RKO (cell line): Measurements from ENCODE around the gene RIC3.

Experiments used
- DNase-seq: peaks from one replicate; pipeline ENCODE4 v3.0.0-alpha.2; 2016; ENCODE audit warnings: low spot score

Gene RIC3

DNA sequence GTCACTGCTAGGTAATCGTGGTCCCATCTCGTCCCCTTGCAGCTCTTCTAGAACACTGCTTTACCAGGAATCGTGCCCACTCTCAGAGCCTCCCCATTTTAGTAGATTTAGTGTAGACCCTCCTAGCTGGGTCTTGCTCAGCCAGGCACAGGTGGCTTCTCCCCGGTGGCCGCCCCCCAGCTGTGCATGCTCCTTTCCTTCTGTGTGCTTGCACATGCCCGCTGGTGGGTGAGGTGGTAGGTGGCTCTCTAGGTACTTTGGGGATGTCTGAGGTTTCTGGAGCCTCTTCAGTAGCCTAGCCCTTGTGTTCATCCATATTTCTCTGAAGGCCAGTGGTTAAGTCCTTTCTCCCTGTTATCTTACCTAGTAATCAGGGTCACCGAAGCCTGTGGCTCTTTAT lies 82.3 kb downstream of the RIC3 start:
- DNase-seq, result no peak

DNA sequence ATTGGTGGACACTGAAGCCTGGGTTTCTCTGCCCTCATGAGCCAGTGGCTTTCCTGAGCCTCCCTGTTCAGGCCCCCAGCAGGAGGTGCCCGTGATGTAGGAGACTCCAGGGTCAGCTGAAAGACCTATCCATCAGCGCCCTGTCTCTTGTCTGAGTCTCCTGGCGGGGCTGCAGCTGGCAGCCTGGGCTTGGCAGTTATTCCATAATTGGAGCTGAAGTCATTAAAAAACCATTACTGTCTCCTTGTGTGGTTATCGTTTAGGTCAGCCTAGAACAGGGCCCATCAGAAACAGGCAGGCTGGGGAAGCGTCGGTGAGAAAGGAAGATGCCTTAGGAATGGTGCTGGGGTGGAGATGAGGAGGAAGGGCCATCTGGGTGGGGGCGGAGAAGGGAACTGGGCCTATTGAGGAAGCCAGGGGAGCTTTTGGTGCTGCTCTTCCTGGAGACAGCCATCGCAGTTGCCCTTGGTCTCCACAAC lies 82.8 kb downstream of the RIC3 start:
- no peak for DNase-seq

DNA sequence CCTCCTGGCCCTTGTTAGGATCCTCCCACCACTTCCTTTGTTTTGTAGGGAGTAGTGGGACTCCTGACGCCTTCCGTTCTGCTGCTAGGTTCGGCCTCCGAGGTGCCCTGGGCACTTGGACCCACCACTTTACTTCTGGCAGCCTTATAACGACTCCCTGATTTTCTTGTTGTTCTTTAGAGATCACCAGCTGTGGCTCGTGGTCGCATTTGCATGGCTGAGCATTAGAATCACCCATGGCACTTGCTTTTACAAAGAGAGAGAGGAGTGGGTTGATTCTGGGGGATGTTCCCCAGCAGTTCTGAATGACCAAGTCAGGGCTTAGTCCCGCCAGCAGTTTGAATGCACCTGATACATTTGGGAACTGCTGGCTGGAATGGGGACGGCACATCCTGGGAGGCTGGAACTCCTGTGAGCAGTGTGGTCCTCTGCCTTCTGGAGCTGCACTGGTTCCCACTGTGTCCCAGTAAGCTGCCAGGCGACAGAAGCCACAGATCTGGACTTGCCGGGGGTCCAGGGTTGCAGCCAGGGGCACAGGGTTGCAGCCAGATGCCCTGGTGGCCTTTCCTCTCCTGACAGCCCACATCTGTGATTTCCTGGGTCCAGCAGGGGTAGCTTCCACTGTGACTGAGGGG lies 83.7 kb downstream of the RIC3 start:
- no peak for DNase-seq

DNA sequence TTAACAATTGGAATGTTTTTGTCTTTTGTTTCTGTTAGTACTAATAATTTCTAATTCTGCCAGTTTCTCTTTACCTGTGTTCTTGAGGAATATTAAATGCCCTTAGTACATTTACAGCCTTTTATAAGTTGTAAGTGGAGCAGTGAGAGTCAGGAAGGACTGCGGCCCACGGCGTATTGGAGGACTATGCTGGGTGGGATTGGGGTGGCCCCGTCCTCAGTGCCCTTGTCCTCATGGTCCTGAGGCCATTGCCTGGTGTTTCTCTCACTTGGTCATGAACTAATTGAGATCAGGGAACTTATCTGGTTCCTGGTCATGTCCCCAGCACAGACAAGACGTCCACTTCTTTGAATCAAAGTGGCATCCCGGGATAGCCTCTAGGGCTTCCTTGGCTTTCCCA lies 84.5 kb downstream of the RIC3 start:
- no peak for DNase-seq

DNA sequence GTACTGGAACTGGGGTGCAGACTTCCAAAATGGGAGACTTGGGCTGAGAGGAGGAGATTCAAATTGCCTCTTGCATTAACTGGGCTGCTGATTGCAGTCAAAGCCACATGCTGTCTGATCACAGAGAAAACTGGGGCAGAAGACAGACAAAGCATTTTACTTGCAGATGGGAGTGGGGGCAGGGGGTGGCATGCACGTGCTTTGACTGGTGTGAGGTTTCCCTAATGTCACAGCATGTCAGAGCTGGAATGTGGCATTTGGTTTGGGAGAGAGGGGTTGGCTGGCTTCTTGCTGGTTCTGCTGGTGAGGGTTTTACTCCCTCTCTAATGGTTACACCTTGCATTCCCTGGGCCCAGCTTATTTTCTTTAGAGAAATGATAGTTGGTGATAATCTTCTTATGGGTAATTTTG lies 84.9 kb downstream of the RIC3 start:
- no peak for DNase-seq

DNA sequence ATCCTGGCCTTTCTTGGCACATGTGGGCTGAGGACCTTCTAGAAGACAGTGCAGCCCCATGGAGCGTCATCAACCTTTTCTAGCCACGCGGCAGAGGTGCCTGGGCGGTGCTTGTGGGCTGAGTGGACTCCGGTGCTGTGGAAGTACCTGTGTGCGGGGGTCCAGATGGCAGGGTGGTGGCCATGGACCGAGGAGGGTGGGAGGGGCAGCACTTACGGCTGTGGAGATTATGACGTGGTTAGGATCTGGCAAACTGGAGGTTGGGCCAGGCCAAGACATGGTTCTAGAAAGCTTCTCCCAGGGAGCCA lies 85.8 kb downstream of the RIC3 start:
- DNase-seq, result no peak

DNA sequence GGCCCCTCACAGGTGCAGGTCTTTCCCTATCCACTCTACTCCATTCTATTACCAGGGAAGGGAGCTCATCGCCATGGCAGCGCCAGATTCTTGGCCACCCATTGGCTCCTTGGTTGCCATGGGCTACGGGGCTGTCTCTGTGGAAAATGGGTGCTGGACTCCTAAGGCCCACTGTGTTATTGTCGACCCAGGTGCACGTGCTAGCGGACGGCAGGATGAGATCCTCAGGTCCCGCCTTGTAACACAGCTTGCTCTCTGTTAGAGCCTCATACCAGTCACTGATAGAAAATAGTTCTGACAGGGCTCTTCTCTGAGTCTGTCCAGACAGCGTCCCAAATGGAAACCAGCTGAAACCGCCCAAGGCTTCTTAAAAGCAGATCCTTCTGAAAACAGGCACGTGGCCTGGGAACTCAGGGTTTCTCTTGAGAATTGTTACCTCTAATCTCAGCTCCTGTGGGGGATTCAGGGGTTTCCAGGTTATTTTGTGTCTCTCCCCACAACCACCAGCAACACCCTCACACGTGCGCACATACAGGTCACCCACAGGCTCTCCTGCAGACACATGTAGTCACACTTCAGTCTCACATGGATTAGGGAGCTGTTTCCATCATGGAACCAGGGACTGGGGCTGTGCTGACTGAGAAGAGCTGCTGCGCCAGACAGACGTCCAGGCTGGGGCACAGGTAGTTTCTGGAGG lies 86.3 kb downstream of the RIC3 start:
- no peak for DNase-seq

DNA sequence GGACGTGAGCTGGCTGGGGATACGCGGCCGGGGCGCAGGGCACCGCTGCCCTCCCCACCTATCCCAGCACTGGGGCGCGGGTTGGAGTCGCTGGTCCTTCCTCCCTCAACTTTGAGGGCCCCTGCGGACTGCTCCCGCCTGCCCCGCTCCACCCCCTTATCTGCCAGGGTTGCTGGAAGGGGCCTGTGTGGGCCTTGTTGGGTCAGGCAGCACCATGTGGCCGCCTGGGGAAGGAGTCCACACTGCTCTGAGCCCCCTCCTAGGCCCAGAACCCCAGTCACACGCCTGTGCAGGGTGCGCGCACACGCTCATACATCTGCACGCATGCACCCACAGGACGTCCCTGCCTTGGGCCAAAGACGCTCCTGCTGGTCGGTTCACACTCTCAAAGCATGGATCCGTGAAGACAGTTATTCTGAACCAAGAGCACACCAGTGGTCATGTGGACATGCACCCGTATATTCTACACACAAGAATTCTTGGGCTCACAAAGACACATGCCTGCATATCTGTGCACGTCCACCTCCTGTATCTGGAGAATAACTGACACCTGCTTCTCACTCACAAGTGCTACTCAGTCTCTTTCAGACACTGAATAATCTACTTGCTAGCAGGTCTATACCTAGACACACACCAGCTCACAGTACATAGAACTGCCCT lies 87.1 kb downstream of the RIC3 start:
- DNase-seq, result no peak

DNA sequence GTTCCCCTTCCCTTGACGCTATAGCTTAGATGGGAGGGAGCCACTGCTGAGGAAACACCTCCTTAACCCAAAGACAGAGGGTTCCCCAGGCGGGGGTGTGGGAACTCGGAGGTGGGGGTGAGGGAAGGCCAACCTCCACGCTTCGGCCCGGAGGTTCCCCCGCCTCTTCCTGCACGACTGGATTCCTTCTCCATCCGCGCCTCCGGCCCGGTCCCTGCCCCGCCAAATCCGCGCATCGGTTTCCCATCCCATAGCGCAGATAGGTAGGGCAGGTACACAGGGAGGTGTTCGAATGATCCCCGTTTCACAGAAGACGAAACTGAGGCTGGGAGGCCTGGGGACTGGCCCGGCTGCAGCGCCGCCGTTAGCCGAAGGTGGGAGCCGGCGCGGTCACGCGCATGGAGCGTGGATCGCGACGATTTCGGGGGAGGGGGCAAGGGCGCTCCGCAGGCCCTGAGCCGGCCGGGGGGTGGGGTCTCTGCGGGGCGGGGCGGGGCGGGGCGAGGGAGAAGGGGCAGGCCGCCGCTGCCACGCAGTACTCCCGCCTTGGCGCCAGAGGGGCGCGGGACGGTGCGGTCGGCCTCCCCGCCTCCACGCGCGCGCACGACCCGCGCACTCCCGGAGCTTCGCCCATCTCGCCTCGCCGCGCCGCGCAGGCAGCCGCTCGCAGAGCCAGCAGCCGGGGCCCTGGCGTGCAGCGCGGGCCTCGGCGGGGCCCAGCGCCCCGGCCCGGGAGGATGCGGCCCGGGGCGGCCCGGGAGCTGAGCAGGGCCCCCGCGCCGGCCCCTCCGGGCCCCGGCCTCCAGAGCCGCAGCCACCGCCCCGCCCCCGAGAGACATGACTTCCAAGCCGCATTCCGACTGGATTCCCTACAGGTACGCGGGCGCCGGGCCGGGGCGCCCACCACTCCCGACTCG lies 87.9 kb downstream of the RIC3 start, which contains the start of gene TUB:
TSS of gene TUB (plus strand) at position 538 of the 917 bp plus-strand sequence. CDS start at position 838, 300 bp downstream.
- no peak for DNase-seq

DNA sequence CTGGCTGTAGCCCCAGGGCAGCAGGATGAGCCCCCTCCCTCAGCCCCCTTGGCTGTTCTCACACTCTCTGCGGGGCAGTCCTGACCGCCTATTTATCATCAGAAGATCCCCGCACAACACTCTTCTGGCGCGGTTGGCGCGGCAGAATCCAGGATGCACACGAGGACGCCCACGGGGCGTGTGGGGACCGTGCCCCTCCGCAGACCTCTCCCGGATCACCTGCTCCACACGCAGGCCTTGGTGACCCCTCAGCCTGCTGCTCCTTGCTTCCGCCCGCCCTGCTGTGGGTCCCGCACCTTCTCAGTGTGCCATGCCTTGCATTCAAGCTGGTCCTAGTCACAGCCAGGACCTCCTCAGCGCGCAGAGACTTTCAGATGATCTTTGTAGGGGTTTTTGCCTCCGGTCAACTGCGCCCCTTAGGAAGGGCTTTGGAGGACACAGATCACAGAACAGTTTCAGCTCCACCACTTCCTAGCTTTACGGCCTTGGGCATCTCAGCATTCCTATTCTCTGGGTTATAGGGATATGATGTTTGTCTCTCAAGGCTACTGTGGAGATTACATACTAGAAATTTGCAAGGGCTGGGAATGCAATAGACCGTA lies 88.7 kb downstream of the RIC3 start:
- DNase-seq, result no peak

DNA sequence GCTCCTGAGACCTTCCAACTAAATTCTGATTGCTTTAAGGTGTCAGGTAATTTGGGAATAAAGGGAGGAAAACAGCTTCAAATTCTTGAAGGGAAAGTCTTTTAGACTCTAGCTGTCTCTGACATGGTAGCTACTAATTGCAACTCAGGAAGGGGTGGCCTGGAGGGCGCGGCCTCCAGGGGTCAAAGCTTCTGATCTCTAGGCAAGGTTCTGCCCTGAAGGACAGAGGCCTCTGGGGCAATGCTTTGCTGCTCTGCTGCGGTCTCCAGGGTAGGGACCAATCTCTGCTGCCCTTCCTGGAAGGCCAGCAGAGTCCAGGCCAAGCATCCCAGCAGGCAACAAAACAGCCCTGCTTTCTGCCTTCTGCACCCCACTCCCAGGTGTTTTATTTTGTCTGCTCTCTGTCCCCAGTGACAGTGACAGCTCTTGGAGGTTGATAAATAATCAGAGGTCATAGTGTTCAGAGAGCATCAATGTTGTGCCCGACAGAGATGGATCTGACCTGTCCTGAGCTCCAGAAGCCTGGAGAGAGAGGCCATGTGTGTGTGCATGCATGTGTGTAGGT lies 89.6 kb downstream of the RIC3 start:
- no peak for DNase-seq

DNA sequence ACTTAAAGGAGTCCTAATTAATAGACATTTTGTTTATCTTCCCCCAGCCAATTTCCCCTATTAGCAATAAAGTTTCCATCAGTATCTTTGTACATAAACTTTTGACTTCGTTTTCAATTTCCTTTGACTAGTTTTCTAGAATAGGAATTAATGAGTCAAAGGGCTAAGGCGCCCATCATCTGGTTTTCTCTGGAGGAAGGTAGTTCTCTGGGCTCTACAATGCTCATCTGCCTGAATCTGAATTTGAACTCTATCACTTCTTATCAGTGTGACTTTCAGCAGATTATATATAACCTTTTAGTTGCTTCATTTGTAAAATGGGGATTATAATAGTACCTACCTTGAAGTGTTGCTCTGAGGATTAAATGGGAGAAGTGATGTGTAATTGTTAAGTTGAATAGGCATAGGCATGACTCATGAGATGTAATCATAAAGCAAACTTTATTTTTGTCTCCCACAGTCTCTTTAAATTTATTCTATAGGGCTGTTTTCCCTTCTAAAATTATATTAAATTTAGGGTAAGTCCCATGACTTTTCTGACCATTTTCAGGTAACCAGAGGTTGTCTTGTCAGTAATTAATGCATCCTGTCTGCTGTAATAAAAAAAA lies 93.6 kb downstream of the RIC3 start:
- no peak for DNase-seq

DNA sequence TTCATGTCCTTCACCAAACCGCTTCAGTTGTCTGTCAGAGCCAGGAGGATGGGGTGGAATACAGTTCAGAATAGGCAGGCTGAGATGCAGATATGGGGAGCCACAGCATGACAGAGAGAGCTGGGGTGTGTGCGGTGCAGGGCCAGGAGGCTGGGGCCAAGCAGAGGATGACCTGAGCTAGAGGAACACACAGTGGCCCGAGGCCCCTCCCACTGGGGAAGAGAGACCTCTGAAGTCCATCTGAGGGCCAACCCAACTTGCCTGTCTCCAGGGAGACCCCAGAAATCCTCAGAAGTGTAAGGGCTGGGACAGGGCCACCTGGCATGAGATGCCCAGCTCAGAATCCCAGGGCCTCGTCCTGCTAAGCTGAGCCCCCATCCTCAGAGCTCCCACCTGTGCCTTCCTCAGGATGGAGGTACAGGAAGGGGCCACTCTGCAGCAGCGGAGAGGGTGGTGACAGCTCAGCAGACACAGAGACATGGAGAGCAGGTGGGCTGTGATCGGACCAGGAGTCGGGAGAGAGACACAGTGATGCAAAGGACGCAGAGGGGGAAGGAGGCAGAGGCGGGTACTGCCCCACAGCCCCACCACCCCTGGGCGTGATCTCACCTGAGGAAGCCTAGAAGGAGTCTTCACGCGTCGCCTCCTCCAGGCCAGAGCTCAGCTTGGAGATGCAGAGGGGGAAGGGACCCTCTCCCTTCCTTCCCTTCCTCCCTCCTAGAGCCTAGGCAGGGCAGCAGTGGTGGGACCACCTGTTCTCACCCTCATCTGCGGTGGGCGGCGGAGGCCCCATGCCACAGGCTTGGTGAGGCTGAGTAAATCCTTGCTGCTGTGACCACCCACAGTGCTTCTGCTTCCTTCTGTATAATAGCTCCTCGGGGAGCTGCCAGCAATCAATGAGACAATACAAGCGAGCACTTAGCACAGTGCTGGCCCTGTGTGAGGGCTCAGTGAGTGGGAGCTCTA lies 96.9 kb downstream of the RIC3 start:
- DNase-seq, result no peak

DNA sequence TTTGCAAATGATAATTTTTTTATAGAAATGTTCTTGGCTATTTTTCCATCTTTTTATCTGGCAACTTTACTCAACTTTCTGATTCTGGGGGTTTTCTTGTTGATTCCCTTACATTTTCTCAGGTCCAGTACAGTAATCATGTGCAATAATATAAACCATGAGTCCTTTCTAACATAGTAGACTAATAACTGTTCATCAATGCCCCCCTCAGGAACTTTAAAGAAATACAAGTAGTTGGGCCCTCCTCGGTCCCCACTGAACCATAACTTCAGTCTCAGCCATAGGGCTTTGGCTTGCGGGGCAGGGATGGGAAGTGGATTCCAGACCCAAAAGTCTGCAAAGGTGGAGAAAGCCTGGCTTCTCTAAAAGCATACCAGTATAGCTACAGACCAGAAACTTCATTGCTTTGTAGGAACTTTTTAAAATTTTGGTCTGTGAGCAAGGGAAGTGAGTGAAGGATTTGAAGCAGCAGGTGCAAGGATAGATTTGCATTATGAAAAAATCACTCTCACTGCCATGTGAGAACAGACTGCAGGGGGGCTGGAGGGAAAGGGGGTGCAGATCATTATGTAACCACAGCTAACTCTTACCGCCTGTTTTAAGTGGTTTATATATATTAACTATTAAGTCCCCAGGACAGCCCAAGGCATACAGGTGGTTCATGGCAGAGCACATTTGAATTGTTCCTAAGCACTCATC lies 98.3 kb downstream of the RIC3 start:
- DNase-seq, result peak; percentile 47

DNA sequence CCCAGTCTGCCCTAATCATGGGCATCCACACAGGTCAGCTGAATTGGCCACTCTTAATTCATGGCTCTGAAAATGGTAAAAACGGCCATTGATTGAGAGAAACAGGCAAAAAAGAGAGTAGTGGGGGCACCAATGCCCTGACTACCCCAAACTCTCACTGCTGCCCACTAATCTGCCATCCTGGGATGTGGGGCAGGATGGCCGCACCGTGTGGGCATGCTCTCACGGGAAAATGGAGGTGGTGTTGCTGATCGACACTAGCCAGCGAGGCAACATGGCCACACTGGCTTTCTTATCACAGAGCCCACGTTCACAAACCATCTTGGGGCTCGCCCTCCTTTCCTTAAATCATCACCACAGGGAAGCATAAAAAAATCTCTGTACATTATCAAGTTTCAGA lies 99.1 kb downstream of the RIC3 start:
- no peak for DNase-seq

DNA sequence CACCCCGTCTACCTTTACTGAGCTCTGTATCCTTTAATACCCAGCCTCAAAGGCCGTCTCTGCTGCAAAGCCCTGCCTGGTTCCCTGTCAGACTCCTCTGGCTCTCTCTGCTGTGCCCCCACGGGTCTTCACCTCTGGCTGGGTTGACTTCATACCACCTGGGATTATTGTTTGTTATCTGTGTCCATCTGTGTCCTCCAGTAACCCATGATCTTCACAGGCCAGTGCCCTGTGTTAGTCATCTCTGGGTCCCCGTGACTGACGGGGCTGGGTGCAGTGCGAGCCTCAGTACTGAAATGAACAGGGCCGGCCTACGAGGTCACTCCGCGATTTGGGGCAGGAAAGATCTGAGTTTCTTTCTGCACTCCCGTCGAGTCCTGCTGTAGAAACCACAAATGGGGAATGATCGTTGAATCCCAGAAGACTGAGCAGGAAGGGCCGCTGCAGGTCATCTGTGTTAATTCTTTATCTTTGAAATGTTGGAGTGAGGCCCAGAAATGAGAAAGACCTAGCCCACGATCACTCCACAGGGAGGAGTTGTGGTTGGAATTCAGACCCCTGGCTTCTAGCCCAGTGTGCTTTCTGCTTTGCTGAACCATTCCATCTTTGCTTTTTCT lies 100.1 kb downstream of the RIC3 start:
- DNase-seq, result no peak

DNA sequence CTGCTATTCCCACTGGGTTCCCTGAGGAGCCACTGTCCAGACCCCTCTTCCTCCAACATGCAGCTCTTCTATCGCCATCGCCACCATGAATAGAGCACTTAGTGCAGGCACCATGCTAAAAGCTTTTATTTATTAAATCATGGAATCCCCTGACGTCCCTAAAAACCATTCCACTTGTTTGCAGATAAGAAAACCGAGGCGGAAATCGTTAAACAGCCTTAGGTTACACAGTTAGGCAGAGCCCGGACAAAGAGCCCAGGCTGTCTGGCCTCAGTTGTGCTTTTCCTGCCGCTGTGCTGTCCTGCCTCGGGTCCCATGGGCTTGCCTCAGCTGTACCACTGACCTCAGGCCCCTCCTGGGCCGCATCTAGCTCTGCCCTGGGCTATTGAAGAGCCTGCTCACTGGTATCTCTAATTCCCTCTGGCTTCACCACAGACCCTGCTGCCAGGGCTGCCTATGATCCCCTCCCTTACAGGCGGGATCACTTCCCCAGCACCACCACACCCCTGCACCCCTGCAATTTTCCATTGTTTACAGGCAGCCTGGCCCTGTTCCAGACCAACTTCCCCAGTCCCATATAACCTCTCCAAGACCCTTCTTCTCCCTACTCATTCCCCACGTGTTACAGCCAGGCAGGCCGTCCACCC lies 100.8 kb downstream of the RIC3 start:
- no peak for DNase-seq

DNA sequence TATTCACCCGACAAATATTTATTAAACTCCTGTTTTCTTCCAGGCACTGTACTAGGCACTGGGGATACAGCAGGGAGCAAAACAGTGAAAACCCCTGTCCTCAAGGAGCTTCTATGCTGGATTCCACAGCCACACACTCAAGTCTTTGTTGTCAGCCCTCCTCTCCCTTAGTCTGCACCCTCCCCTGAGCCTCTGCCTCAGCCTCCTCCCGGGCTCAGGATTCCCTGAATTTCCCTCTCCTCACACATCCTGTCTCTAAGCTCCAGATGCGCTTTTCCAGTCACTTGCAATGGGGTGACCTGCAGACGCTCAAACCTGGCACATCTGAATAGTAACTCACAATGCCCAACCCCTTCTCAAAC lies 101.3 kb downstream of the RIC3 start:
- no peak for DNase-seq
